Measurements from ENCODE around the gene LUC7L3. TPM values are rescaled to one million over a fixed set of nuclear protein-coding genes. Genes with fewer than 3 reads are reported as not detected.

Gene LUC7L3
- total and polyA plus RNA-seq, 2 of the 13 experiments (the other 11 are each of a cell fraction or from before 2014, with no cell fraction given) = 108 to 120 TPM

- TF ChIP-seq ZHX2 (IDR thresholded peaks at IDR 0.05; ENCODE audit: low read depth) = no peak
- no peak for TF ChIP-seq ZHX2 (CRISPR knock-in tag; IDR thresholded peaks at IDR 0.05; ENCODE audit: borderline replicate concordance)
- peak; percentile 14 for TF ChIP-seq RXRB (CRISPR knock-in tag; IDR thresholded peaks at IDR 0.05; ENCODE audit: borderline replicate concordance)
- TF ChIP-seq ZNF687 (CRISPR knock-in tag; IDR thresholded peaks at IDR 0.05) = no peak
- TF ChIP-seq ZBTB2 (CRISPR knock-in tag; IDR thresholded peaks at IDR 0.05; ENCODE audit: low read depth) = no peak
- no peak for TF ChIP-seq PAXIP1 (CRISPR knock-in tag; conservative IDR thresholded peaks at IDR 0.05)
- TF ChIP-seq CHD4 (IDR thresholded peaks at IDR 0.05; ENCODE audit: borderline replicate concordance, low read length) = peak; percentile 66; the same call in 1 of the 2 replicates
- no peak for TF ChIP-seq ZNF704 (CRISPR knock-in tag; IDR thresholded peaks at IDR 0.05; ENCODE audit: borderline replicate concordance)
- TF ChIP-seq ARHGAP35 (CRISPR knock-in tag; IDR thresholded peaks at IDR 0.05; ENCODE audit: borderline replicate concordance) = no peak
- no peak for TF ChIP-seq ZNF33B (CRISPR knock-in tag; IDR thresholded peaks at IDR 0.05)
Observed at GRCh38 chr17:50708050-50709000, 11.1 kb upstream of the LUC7L3 start (continued).
